Retinal pigment epithelial cell (primary cell): ENCODE results near the gene F2.
A peak's percentile ranks its signal among the peaks of the same experiment; 100 is the strongest.

Experiments used
- DNase-seq: peaks from one replicate; pipeline ENCODE4 v3.0.0-alpha.2; 2010; ENCODE audit warnings: low read depth
- H3K4me3 ChIP-seq: 2 replicates; pipeline ENCODE4 v1.5.1; 2011; ENCODE audit warnings: mild to moderate bottlenecking, low read length, control low read depth, moderate library complexity
- CTCF ChIP-seq: conservative IDR thresholded peaks from 2 replicates; pipeline ENCODE4 v1.5.1; 2011; ENCODE audit warnings: low read depth, low read length, control low read depth, inconsistent platforms

Gene F2

DNA sequence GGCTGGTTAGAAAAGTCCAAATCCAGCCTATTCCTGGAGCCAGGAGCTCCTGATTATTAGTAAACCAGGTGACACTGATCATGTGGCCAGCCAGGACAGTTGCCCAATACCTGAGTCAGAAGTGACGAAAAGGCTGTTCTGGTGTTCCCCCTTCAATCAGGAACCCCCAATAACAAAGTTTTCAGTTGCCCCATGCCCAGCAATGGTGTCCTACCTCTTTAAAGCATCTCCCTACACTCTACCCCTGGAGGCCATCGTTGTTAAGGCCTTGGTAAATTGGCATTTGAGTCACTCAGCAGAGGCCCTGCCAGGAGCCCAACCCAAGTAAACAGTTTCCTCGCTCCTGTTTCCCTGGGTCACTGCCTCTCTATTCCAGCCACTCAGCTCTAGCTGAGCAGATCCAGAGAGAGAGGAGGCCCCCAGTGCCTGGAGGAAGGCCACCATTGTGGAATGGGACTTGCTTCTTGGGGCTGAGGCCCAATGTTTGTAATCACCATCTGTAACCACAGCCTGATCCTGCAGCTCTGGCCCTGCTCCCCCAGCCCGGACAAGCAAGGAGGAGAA is 43.6 kb upstream of the F2 start:
- peak; percentile 45 for DNase-seq
- TF ChIP-seq CTCF = no peak
- no peak overlapping the region for H3K4me3 ChIP-seq

DNA sequence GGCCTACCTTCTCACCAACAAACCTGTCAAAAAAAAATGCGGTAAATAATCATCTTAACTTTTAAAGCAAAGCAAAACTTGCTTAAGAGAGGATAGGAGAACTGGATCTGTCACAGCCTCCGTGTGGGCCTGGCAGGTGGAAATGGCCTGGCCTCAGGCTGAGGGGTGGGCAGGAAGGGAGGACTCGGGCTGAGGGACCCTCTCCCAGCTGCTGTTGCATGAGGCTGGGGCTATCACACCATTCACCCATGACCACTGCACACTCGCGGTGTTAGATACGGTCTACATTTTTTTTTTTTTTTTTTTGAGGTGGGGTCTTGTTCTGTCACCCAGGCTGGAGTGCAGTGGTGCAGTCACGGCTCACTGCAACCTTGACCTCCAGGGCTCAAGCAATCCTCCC is 43.1 kb upstream of the F2 start:
- DNase-seq = no peak
- no peak overlapping the region for H3K4me3 ChIP-seq
- no peak for TF ChIP-seq CTCF

- TF ChIP-seq CTCF = no peak
- no peak overlapping the region for H3K4me3 ChIP-seq
Observed at GRCh38 chr11:46676436-46677158, 42.4 kb upstream of the F2 start.

GRCh38 chr11:46677169-46677568 is 41.8 kb upstream of the F2 start:
- DNase-seq = no peak
- TF ChIP-seq CTCF = no peak
- H3K4me3 ChIP-seq = no peak overlapping the region

More at GRCh38 chr11:46676436-46677158, 42.4 kb upstream of the F2 start:
- DNase-seq = no peak

DNA sequence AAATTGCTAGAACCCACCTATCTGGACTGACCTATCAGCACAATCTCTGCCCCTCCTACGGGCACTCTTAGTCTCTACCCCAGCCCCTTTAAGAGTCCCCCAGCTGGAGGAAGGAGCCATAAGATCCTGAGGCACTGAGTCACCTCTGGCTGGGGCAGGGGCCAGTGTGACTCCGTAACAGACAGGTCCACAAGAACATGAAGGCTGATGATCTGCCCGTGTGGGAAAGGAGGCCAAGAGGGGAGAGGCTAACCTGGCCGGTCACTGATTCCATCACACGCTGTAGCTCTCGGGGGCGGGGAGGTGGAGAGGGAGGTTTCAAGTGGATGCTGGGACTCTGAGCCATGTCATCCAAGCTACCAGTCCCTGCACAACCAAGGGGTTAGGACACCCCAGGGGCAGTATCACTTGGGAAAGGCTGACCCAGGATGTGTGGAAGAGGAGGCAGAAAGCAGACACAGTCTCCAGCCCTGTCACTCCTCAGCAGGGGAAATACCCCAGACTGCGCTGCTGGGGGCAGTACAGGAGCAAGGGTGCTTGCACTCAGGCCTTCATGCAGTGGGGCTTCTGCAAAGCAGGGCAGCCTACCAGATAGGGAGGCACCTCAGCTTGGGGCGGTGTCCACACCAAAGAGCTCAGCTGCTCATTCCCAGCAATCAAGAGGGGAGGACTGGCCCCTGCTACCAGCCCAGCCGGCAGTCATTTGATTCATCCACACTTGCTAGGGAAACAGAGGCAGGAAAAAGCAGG is 40.8 kb upstream of the F2 start:
- DNase-seq = no peak
- peak; percentile 11 for TF ChIP-seq CTCF
- no peak overlapping the region for H3K4me3 ChIP-seq

- no peak for DNase-seq
- TF ChIP-seq CTCF = no peak
- no peak overlapping the region for H3K4me3 ChIP-seq
Observed at GRCh38 chr11:46678741-46679130, 40.3 kb upstream of the F2 start.
